HG02943 (cell line): ENCODE data around the gene FOXA1.

Experiments used
- ATAC-seq: cut with Tn5 transposase; IDR thresholded peaks from one replicate; pipeline ENCODE4 v1.9.1; 2021; ENCODE audit warnings: mild to moderate bottlenecking, low read depth, moderate library complexity; ENCODE audit not compliant: unreplicated experiment

Gene FOXA1

DNA sequence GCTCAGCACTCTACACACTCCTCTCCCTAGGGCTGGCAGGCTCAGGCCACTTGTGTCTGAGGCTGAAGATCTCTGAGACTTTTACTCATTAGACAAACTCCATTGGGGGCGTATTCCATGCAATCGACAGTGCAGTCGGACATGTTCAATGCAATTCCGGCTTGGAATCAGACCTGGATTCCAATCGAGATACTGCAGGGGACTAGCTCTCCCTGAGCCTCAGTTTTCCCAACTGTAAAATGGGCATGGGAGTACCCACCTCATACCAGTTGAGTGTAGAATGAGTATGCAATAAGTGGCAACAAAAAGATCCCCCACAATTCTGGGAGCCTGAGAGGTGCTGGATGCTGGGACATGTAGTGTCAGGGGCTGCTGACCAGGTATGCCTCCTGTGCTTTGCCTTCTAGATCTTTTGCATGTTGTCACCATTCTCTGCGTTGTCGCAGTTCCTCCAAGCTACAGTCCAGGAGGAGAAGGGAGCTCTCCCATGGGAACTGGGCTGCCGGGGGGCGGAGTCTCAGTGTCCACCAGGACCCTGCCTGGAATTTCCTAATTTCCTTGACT lies 8.7 kb upstream of the FOXA1 start:
- ATAC-seq = no peak

DNA sequence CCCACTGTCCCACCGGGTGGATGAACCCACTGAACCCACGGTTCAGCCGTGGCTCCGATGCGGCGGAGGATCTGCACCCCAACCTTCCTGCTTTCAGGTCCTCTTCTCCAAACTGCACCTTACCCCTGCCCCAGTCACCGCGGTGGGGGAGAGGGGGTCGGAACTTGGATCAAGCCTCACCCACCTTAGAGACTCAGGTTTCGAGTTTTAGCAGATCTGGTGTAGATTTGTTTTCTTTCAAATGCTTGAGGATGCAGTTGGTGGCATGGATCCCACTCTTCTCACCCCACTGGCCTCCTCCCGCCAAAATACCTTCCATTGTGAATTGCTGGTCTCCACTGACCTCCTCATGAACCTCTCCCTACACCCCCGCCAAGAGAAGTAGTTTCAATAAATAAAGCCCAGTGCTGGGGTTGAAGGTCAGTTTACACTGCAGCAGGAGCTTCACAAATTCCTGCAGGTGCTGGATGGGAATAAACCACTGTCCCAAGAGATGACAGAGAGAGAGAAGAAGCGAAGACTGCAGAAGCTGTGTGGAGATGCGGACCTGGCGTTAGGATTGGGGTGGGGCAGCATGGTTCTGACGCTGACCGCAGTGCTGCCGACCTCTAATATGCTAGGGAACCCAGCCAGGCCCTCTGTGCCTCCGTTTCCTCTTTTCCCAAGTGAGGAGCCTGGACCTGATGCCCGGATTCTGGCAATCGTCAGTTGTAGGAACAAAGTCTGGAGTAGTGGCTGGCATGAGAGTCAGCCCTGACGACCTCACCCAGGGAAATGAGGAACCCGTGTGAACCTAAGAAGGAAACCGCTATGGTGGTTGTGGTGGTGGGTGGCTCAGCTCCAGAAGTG lies 7.8 kb upstream of the FOXA1 start:
- ATAC-seq = no peak

DNA sequence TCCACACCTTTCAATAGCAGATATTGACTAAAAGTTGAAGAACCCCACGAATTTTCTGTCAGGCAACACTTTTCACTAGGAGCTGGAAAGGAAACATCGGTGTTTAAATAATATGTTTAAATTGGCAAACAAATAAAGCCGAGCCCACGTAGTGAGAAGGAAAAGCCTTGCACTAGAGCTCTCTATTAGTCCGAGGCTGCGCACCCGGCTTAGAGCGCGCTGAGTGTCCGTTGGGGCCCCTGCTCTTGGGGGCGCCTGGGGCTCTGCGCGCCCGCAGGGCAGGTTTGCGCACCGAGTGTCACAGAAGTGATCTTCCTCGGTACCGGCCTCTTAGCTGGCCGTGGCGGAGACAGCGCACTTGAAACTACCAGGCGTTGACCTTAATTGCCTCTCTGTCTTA lies 6.8 kb upstream of the FOXA1 start:
- ATAC-seq = no peak

DNA sequence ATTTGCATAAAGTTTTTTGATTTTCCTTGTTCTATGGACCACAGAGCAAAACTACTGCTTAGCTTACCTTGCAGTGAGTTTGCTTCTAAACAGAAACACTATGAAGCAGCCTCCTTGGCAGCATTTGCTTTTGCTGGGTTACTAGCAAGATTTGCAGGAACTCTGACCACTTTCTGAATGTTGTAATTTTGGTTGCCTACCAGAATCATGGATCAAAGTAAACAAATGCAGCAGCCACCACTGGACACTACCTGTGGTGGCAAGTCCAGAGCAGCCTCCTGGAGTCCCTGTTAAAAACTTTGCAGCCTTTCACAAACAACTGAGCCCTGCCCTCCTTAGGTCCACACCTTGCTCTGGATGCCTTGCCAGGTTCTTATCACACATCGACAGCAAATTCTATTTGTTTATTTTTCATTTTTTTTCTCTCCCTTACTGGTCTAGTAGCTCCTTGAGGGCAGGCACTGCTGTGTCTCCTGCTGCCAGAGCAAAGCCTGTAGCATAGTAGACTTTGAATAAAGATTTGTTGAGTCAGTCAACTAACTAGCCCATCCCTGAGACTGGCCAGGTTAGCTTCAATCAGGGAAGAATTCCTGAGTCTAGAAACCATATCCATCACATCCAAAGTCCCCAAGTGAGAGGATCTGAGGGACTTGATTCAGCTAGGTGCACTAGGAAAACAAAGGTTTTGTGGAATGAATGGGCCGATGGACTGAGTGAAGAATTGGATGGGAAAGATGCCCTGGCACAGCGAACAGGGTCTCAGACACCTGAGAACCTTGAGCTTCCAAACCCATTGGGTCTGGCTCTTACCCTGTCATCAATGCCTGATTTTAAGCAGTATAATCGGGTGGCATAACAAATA lies 6.1 kb upstream of the FOXA1 start:
- no peak for ATAC-seq

DNA sequence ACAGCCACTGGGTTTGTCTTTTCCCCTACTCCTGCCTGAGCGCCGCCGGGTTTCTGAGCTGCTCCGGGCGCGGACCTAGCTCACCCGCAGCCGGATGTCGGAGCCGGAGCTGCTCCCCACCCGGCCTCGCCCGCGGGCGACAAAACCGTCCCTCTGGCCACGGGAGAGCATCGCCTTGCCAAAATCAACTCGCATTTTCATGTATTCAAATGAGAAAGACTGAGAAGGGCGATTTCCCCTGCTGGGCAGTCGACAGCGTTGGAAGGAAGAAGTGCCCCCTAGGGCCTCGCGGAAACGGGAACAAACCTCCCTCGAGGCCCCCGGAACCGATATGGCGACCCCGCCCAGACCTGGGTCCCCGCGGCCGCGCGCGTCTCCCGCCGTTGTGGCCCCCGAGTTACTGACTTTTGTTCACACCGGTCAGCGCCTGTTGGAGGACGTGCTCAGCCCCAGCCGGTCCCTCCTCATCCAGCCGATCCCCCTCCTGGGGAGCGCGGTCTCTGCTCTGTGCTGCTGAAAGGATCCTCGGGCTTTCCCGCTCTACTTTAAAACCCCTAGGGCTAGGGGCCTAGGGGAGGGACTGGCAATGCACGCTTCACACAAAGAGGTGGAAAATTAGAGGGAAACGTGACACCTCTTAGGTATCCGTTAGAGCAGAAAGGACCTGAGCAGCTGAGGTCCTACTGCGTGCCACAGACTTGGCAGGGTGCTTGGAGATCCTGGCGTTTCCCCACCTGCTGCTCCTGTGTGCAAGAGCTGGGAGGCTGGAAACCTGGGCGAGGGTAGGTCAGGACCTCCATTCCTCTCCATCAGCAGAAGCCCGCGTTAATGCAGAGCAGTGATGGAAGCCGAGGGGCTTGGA lies 4.7 kb upstream of the FOXA1 start:
- no peak for ATAC-seq

DNA sequence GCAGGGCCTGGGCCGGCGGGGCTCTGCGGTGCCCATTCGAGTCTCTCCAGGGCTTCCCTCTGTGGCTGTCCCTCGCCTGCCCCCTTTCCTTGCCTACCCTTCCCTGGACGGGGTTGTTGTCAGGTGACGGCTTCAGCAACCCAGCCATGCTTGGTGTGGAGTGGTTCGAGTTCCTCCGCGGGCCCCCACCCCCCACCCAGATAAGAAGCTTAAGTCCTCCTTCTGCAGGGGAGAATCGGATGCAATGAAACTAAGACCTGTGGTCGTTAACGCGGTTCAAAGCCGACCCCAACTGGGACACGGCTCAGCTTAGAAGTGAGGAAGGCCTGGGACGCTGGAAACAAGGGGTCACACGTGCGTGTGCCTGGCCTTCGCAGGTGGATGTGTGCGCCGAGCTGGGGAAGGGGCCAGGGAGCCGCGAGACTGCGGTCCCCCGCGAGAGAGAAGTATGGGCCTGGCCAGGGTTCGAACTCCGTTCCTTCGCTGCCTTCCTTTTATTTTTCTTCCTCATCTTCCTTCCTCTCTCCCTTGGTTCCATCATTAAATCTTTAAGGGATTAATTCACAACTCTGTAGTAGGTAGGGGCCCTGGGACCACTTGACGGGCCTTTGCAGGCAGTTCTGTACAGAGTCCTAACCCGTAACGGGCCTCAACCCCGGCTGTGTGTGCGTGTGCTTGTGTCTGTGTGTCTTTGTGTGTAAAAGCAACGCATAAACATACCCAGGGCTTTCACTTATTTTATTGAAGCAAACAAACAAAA lies 3.9 kb upstream of the FOXA1 start:
- ATAC-seq = no peak

DNA sequence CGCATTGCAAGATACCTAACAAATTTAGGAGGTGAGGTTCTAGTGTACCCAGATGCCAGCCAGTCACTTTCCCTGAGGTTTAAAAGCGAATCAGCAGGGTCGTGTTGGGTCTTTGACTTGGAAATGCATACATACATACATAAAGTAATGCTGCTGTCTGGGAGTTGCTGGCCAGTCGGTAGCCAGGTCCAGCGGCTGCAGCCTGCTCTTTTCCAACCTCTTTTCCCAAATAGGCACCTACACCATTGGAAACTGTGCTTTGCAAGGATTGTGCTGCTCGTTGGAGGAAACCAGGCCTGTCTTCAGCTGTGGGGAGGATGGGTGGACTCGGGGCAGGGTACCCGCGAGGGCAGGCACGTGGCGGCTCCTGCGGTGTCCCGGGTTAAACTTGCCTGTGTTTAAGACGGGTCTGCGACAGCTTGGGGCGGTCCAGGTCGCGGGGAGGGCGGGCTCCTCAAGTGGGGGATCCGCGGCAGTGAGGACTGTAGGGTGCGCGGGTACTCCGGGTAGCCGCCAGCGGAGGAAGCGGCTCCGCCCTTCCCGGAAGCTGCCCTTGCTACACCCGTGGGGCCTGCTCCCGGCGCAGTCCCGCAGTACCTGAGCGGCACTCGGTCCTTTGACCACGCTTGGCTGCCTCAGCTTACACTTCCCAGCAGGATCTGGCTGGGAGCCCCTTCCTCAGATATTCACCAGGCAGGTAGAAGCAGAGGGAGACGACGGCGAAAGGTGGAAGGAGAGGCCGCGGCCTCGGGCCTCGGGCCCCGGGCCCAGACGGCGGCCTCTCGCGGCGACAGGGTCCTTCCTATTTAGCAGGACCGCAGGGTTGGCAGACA lies 3.1 kb upstream of the FOXA1 start:
- no peak for ATAC-seq

DNA sequence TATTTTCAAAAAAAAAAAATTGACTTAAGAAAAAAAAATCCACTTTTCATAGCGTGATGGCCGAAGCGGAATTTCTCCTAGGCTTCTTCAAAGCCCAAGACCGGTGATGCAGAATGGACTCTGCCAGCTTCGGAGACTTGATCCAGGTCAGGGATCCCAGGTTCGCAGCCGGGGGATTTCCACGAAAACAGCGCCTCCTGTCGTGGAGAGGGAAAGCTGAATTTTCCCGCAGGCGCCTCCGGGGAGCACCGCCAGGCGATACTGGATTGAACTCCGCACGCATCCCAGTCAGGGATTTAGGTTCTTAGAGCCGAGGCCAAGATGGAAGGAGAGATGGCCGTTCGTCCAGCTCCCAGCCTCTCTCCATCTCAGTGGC lies 2.5 kb upstream of the FOXA1 start:
- no peak for ATAC-seq

DNA sequence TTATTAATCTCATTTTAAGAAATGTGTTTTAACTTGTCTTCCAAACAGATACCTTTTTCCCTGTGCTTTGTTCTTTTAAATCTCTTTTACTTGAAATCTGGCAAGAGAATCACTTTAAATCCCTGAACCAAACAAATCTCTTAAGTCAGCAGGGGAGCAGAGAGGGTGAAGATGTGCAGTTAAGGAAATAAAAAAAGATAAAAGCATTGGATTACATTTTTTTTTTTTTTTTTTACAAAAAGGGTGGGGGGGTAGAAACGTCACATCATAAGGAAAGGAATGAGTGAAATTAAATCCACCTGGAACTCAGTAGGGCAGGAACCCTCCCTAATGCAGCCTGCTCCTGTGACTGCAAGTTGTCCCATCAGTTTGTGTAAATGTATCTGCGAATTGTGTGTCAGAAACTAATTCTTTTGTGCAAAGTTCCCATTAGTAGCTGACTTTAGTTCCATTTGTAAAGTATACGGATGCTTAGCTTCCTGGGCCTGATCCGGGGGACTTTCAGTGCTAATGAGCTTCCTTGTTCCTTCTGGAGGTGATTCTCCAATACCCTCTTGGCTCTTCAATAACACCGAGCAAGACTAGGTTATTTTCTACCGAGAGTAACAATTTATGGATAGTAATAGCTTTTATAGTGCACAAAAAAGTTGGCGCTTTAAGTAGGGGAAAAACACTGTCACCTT lies 1.9 kb upstream of the FOXA1 start:
- no peak for ATAC-seq

DNA sequence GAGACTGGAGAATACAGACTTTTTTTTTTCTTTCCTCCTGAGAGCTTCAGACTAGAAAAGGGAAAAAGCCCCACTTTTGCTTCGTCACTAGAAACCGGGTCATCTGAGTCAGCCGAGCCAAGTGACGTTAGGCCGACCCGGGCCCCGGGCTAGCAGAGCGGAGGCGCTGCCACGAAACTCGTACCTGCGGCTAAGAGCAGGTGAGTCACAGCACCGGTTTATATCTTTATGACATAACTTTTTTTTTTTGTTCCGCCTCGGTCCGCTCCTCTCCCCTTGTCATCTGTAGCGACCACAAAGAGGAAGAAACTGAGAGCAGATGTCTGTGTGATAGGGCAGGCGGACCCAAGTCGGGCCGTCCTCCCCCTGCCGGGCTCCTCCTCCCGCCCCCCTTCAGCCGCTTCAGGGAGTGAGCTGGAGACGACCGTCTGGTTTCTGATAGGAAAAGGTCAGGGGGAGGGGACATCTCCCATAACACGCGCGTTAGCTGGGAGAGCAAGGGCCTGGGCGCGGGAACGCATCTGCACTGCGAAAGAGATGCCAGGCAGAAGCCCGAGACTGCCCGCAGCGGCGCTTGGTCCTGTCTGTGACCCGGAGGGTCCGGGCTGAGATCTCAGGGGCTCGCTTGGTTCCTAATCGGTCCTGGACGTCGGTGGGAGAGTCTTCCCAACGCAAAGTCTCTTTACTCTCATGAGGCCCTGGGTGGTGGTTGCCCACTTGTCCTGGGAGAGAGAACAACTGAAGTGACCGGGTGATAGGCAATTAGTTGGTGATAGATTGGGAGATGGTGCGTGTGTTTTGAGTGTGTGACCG lies 966 bp upstream of the FOXA1 start:
- no peak for ATAC-seq

DNA sequence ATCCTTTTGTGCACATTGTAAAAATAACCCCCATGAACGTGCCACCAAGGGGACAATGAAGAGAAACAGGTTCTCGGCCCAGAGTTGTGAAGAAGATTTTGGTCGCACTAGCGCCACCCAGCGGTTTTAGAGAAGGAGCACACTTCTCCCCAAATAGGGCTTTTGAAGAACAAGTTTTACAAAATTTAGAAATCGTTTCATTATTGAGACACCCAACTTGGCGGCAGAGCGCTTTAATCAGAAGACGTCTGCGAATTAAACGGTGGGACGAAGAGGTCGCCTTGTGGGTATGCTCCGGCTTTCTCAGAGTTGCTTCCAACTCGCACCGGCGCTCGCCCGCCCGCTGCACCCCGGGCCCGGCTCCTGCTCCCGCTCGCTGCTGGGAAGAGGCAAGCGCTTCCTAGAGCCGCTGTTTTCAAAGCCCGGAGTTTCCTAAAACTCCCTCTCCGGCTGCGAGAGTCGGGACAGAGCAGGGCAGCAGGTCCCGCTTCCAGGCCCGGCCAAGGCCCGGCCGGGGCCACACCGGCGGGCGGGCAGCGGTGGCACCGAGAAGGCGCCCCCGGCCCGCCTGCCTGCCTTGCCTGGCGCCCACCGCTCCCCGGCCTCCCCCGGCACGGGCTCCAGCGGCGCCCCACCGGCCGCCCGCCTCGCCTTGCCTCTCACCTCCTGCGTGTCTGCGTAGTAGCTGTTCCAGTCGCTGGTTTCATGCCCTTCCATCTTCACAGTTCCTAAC lies 645 bp downstream of the FOXA1 start:
- ATAC-seq = no peak

DNA sequence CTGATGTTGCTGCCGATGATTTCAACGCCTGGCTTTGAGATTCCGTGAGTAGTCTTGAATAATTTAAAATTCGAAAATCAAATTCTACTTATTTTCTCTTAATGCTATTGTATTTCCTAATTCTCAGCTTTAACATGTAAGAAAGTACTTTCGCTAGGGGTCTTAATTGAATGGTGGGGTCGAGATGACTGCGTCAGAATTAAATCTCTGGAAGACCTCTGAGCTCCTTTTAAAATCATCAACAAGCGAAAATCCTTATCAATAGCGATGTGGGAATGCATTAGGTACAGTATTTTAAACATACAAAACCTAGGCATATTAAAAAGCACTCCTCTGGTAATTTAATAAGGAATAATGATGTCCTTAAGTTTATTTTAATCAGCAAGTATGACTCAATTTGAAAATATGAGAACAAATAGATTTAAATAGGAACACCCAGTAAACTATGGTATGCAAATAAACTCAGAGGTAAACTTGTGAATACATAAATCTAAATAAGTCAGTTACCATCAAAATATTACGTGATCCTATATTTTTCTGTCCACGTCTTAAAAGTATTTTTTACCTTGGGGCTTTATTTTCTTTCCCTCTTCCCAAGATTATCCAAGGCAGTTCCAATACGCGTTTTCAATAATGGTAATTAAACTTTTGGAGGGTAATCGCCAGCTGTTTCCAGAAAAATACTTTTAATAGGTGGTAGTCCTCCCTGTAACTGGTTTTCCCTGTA lies 1.4 kb downstream of the FOXA1 start:
- ATAC-seq = no peak

DNA sequence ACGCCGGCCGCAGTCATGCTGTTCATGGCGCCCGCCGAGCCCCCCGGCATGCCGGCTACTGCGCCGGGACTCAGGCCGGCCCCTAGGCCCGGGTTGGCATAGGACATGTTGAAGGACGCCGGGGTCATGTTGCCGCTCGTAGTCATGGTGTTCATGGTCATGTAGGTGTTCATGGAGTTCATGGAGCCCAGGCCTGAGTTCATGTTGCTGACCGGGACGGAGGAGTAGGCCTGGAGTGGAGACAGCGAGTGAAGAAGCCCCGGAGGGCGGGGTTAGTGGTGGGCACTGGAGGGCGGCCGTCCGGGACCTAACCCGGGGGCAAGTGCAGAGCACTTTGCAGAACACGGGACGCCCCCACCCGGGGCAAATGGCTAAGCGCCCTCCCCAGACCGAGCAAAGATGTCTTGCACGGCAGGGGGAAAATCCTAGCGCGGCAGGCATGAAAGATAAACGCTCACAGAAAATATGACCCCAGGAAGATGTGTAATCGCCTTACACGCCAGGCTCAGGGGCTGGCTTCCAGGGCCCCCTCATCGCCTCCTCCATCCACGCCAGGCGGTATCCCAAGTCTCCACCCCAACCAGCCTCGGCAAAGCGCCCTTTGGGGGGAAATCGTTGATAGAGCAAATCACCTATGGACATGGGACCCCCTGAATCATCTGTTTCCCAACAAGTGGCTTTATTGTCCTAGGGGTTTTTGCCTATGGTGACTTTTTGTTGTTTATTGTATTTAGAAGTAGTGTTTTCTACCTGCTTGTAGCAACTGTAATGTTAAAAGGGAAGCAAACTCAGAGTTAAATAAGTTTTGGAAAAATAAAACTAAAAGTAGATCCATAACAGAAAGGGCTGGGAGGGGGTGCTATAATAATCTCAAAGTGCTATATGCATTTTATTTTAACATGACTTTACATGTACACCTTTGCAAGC lies 2.3 kb downstream of the FOXA1 start:
- no peak for ATAC-seq

DNA sequence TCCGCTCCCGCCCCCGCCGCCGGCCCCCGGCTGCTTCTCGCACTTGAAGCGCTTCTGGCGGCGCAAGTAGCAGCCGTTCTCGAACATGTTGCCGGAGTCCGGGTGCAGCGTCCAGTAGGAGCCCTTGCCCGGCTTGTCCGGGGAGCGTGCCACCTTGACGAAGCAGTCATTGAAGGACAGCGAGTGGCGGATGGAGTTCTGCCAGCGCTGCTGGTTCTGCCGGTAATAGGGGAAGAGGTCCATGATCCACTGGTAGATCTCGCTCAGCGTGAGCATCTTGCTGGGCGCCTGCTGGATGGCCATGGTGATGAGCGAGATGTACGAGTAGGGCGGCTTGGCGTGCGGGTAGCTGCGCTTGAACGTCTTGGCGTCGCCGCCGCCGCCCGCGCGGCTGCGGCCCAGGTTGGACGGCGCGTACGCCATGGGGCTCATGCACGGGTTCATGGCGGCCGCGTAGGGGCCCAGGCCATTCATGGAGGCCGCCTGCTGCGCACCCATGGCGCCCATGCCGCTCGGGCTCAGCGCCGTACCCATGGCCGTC lies 3.0 kb downstream of the FOXA1 start:
- ATAC-seq = no peak
